HG02973 (cell line): ENCODE measurements around the gene AKT3.
A peak's percentile ranks its signal among the peaks of the same experiment; 100 is the strongest.
"Not testable (repeated sequence)": the region's sequence is repeated elsewhere in the genome, so short reads cannot be mapped to it uniquely, and the experiment has no call there.

Source experiments
- ATAC-seq: cut with Tn5 transposase; IDR thresholded peaks from one replicate; pipeline ENCODE4 v1.9.1; 2021; ENCODE audit warnings: moderate library complexity; ENCODE audit not compliant: unreplicated experiment

The AKT3 gene

DNA sequence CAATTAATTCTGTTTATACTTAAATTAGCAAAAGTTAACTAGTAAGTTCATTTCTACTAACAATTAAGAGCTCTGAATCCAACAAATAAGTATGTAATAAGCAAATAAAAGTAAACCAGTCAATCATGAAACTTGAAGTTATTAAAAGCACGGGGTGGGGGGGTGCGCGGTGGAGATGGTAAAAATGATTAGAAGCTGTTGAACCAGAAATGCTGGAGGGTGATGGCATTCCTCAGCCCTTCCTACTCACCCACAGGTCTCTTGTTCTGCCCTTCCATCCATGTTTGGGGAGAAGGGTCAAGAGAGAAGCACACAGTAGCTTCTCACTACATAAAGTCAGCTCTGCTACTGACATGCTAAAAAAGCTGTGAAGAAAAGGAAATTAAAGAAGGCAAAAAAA is 63.5 kb downstream of the AKT3 start:
- no peak for ATAC-seq

GRCh38 chr1:243784506-243784905 is 65.5 kb downstream of the AKT3 start:
- no peak for ATAC-seq

GRCh38 chr1:243783714-243784113 is 66.3 kb downstream of the AKT3 start:
- ATAC-seq, result no peak

- not testable (repeated sequence) for ATAC-seq
Observed at GRCh38 chr1:243772361-243773050, 77.5 kb downstream of the AKT3 start.

GRCh38 chr1:243770860-243771259 is 79.2 kb downstream of the AKT3 start:
- no peak for ATAC-seq

GRCh38 chr1:243765676-243766075 is 84.4 kb downstream of the AKT3 start:
- no peak for ATAC-seq

GRCh38 chr1:243763806-243764205 is 86.2 kb downstream of the AKT3 start:
- no peak for ATAC-seq

GRCh38 chr1:243758647-243759046 is 91.4 kb downstream of the AKT3 start:
- no peak for ATAC-seq

- no peak for ATAC-seq
Observed at GRCh38 chr1:243756529-243756928, 93.5 kb downstream of the AKT3 start.

DNA sequence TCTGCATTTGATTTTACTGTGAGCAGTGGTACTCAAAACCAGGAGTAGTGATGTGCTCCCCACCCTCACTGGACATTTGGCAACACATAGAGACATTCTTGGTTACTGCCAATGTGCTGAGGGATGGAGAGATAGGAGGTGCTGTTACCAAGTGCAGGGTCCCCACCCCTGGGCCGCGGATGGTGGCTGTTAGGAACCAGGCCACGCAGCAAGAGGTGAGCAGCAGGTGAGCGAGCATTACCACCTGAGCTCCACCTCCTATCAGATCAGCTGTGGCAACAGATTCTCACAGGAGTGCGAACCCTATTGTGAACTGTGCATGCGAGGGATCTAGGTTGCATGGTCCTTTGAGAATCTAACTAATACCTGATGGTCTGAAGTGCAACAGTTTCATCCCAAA is 95.7 kb downstream of the AKT3 start:
- ATAC-seq, result no peak

GRCh38 chr1:243751506-243751905 is 98.5 kb downstream of the AKT3 start:
- ATAC-seq, result no peak

DNA sequence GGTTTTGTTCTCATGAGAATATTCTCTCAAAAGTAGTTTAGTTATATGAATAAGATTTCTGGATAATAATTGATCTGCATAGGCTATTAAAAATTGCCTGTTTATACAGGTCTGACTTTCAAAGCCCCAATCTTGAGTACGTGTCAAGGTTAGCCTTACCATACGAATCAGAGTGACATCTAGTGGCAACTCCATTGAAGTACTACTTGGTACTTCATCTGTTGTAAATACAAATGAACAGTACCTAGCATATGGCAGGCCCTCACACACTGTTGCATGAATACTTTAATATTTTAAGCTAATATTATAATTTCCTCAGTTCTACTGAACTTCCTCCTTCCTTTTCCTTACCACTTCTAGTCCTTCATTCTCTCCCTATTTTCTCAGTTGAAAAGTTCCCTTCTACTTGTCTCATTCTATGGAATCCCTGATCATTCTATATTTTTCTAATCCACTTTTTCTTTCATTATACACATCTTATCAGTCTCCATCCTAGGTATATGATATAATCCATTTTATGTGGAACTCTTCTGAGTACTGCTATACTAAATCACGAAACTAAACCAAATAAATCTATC is 101.2 kb downstream of the AKT3 start:
- ATAC-seq, result peak; percentile 95

- ATAC-seq, result no peak
Observed at GRCh38 chr1:243748227-243748626, 101.8 kb downstream of the AKT3 start.

- no peak for ATAC-seq
Observed at GRCh38 chr1:243746751-243747150, 103.3 kb downstream of the AKT3 start.

- no peak for ATAC-seq
Observed at GRCh38 chr1:243745356-243745755, 104.7 kb downstream of the AKT3 start.

GRCh38 chr1:243742819-243743218 is 107.2 kb downstream of the AKT3 start:
- no peak for ATAC-seq

- ATAC-seq, result no peak
Observed at GRCh38 chr1:243740255-243740999, 109.6 kb downstream of the AKT3 start.

DNA sequence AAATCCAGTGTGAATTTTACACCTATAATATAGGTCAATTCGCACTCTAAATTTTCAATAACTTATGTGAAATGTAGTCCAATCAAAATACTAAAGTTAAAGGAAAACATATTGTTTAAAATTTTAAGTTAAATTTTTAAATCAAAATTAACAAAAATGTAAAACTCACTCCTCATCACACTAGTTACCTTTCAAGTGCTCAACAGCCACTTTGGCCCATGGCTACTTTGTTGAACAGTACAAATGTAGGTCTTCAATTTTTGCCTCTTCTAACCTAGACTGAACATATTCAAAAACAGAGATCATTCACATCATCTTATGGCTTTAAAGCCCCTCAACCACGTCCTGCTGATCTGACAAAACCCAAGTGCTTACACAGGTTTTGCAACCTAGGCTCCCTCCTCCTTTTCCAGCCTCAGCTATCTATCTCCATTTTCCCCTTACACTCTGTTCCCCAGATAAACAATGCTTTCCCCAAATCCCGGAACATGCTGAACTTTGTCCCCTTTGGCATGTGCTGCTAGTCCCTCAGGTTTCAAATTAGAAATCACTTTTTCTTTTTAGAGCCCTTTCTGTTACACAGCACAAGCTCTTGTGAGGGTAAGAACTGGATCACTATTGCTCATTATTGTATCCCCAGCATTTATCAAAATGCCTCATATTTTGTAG is 110.6 kb downstream of the AKT3 start:
- no peak for ATAC-seq

DNA sequence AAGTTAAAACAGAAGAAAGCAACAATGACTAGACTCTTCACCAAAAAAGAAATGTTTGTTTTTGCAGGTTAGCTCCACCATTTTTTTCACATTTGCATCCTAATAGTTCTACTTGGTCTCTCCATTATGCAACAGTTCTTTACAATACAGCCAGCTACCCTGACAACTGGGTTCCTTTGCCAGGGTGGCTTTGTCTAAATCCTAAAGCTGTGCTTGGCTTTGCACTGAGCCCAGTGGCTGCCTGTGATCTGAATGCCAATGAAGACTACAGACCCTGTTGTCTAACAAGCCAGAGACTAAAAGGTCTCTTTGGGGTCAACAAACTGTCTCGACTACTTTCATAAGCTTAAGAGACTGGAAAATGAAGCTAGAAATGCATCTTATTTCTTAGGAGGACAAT is 112.0 kb downstream of the AKT3 start:
- no peak for ATAC-seq

GRCh38 chr1:243735457-243735856 is 114.6 kb downstream of the AKT3 start:
- peak; percentile 84 for ATAC-seq

DNA sequence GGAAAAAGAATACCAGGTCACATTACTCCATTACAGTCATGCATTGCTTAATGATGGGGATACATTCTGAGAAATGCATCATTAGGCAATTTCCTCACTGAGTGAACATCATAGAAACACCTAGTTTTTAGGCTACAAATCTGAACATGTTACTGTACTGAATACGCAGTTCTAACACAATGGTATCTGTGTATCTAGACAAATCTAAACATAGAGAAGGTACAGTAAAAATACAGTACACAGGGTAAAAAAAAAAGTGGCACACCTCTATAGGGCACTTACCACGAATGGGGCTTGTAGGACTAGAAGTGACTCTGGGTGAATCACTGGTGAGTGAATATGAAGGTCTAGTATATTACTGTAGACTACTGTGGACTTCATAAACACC is 115.7 kb downstream of the AKT3 start:
- ATAC-seq, result no peak
